Measurements from ENCODE around the gene EOGT. TPM values are rescaled to one million over a fixed set of nuclear protein-coding genes. Genes with fewer than 3 reads are reported as not detected.

The EOGT gene
- total RNA-seq, 4 donors from 2014 or later: 11.4 to 38.0 (median 17.8) TPM

DNA sequence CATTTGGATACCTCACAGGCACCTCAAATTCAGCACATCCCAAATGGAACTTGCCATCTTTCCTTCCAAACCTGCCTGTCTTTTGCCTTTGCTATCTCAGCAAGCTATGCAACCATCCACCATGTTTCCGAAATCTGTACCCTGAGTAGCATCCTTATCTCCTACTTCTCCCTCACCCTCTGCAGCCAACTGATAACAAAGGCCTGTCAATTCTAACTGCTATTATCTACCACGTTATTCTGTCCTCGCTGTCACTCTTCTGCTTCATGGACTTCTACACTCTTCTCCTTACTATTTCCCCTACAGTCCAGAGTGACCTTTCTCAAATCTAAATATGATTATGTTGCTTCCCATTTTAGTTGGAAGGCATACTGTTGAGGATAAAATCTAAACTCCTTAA lies 55.6 kb downstream of the EOGT start:
- H3K9me3 ChIP-seq: no peaks in the 10 kb centered on the region
- DNase-seq: no peak
- H3K36me3 ChIP-seq: no peaks in the 10 kb centered on the region
- H3K4me3 ChIP-seq: no peak overlapping the region
- TF ChIP-seq, protein P1, sequence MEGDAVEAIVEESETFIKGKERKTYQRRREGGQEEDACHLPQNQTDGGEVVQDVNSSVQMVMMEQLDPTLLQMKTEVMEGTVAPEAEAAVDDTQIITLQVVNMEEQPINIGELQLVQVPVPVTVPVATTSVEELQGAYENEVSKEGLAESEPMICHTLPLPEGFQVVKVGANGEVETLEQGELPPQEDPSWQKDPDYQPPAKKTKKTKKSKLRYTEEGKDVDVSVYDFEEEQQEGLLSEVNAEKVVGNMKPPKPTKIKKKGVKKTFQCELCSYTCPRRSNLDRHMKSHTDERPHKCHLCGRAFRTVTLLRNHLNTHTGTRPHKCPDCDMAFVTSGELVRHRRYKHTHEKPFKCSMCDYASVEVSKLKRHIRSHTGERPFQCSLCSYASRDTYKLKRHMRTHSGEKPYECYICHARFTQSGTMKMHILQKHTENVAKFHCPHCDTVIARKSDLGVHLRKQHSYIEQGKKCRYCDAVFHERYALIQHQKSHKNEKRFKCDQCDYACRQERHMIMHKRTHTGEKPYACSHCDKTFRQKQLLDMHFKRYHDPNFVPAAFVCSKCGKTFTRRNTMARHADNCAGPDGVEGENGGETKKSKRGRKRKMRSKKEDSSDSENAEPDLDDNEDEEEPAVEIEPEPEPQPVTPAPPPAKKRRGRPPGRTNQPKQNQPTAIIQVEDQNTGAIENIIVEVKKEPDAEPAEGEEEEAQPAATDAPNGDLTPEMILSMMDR (IDR thresholded peaks at IDR 0.05): no peak
- no peak for TF ChIP-seq POLR2A (IDR thresholded peaks at IDR 0.05)
- no peak overlapping the region for H3K27ac ChIP-seq
- no peaks in the 10 kb centered on the region for H3K27me3 ChIP-seq
- H3K4me1 ChIP-seq: no peaks in the 10 kb centered on the region

DNA sequence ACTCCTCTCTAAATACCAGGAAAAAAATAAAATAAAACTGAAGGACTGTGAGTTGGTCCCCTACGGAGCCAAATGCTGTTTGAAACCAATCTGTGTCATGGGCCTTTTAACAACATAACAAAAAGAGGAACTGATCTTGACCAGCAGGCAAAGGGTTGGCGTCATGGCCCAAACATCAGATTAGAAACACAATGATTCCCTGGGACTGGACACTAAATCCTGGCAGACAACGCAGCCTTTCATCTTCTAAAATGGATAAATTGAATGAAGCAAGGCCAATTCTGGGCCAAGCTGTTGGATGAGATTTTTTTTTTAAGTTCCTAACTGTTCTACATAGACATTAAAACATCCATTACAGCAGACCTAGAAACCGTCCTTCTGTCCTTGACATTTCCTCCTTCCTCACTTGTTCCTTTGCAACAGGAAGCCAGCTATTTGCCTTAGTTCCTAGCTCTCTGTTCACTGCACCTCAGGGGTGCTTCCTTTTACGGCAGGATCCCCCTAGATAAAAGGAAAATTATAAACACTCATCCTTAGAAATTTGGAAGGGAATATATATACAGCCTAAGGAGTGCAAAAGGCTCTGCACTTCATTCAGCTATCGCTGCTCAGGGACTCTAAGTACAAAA lies 59.6 kb downstream of the EOGT start:
- Histone ChIP-seq H3K4me1 (no peaks in the 10 kb centered on the region), H3K27me3 (no peaks in the 10 kb centered on the region), H3K4me3 (no peak overlapping the region), H3K27ac (no peak overlapping the region), H3K36me3 (no peaks in the 10 kb centered on the region), H3K9me3 (no peaks in the 10 kb centered on the region)
- TF ChIP-seq, protein P1 (IDR thresholded peaks at IDR 0.05): no peak
- no peak for TF ChIP-seq POLR2A (IDR thresholded peaks at IDR 0.05)
- no peak for DNase-seq

DNA sequence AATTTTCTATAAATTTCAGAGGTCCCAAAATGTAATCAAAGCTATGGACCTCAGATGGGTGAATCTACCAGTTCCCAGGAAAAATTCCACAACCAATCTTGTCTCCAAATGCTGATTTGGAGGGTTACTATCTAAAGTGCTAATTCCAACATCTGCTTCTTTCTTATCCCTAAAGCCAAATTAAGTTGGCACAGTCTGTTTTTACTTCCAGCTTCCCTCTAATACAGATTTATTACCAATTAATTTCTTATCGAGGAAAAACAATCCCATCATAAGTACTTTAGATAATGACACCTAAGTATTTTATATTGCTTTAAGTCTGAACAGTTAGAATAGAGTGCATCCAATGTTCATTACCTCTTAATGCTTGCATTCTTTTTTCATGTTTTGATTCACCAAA lies 68.3 kb downstream of the EOGT start:
- Histone ChIP-seq H3K4me3 (no peak overlapping the region), H3K4me1 (no peaks in the 10 kb centered on the region), H3K27ac (no peak overlapping the region), H3K27me3 (no peaks in the 10 kb centered on the region), H3K36me3 (no peaks in the 10 kb centered on the region), H3K9me3 (no peaks in the 10 kb centered on the region)
- TF ChIP-seq, protein P1 (IDR thresholded peaks at IDR 0.05): no peak
- TF ChIP-seq POLR2A (IDR thresholded peaks at IDR 0.05): no peak
- DNase-seq: no peak

DNA sequence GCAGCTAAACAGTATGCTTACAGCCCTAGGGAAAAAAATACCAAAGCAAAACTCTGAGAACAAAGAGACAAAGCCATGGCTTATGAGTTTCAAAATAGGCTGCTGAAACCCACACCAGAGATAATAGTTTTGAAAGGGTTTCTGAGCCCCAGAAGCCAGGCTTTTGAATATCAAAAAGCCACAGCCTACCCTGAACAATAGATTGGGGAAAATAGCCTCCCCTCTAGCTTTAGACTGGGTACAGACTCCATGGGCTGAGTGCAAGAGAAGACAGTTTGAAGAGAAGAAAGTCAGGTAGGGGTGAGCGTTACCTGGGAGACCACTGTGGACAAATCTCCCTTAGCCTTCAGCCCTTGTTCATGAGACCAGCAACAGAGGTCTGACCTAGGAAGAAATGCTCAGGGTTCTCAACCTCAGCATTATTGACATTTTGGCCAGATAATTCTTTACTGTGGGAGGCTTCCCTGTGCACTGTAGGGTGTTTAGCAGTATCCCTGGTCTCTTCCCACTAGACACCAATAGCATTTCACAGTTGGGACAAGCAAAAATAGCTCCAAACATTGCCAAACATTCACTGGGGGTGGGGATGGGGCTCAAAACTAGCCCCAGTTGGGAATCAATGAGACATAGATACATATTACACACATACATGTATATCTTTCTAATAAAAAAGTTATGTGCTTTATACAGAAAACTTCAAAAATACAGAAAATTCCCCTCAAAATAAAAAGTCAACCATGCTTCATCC lies 69.6 kb downstream of the EOGT start:
- Histone ChIP-seq H3K4me3 (no peak overlapping the region), H3K27ac (no peak overlapping the region), H3K4me1 (no peaks in the 10 kb centered on the region), H3K27me3 (no peaks in the 10 kb centered on the region), H3K9me3 (no peaks in the 10 kb centered on the region), H3K36me3 (no peaks in the 10 kb centered on the region)
- DNase-seq: no peak
- TF ChIP-seq POLR2A (IDR thresholded peaks at IDR 0.05): no peak
- TF ChIP-seq, protein P1 (IDR thresholded peaks at IDR 0.05): no peak

DNA sequence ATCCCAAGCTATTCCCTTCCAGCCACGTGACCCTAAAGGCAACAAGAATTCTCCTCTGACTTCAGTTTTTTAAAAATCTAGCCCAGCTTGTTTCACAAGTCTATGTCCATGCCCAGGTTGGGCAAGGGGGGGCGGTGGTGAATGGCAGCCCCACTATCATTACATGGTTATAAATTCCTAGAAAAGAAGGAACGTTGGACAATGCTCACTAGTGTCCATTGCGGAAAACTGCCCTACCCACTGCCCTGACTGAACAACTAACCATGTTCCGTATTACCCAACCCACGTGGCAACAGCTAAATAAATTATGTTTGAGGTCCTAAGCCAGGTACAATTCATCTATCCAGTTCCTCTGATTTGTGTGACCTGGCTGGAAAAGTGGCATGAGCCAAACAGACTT lies 72.4 kb downstream of the EOGT start:
- Histone ChIP-seq H3K27ac (no peak overlapping the region), H3K4me3 (no peak overlapping the region), H3K36me3 (no peaks in the 10 kb centered on the region), H3K4me1 (no peaks in the 10 kb centered on the region), H3K9me3 (no peaks in the 10 kb centered on the region), H3K27me3 (no peaks in the 10 kb centered on the region)
- TF ChIP-seq POLR2A (IDR thresholded peaks at IDR 0.05): no peak
- TF ChIP-seq, protein P1 (IDR thresholded peaks at IDR 0.05): no peak
- DNase-seq: no peak

All from Peyer's patch (tissue), 4 donors.